ENCODE data around the gene UBE2E2.

DNA sequence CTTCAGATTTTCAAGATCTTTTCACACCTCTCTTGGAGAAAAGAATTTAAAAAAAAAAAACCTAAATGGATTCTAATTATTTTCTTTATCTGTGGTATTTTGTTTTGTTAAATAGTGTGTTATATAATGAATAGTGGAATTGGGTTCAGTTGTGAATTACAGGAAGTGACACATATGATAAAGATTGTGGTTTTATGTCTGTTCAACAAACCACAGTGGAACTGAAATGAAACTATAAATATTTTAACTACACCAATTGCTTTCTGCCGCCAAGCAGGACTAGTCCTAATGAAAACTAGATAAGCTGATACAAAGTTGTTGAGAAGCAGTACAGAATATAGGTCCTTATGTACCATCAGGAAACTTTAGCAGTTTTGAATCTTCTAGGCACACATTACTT, 121.6 kb downstream of the UBE2E2 start:
- no peak for TF ChIP-seq EZH2 (IDR thresholded peaks at IDR 0.05; ENCODE audit: low read length)
- TF ChIP-seq, protein P1, sequence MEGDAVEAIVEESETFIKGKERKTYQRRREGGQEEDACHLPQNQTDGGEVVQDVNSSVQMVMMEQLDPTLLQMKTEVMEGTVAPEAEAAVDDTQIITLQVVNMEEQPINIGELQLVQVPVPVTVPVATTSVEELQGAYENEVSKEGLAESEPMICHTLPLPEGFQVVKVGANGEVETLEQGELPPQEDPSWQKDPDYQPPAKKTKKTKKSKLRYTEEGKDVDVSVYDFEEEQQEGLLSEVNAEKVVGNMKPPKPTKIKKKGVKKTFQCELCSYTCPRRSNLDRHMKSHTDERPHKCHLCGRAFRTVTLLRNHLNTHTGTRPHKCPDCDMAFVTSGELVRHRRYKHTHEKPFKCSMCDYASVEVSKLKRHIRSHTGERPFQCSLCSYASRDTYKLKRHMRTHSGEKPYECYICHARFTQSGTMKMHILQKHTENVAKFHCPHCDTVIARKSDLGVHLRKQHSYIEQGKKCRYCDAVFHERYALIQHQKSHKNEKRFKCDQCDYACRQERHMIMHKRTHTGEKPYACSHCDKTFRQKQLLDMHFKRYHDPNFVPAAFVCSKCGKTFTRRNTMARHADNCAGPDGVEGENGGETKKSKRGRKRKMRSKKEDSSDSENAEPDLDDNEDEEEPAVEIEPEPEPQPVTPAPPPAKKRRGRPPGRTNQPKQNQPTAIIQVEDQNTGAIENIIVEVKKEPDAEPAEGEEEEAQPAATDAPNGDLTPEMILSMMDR (optimal IDR thresholded peaks at IDR 0.05 in 1 of 3, IDR thresholded peaks at IDR 0.05 in 1 of 3, conservative IDR thresholded peaks at IDR 0.05 in 1 of 3; ENCODE audit: extremely low read depth in 1 of 3, insufficient read depth in 2 of 3, low read length in 3 of 3), result no peak

All from keratinocyte (primary cell).